Nephron progenitor cell (in vitro differentiated cells): ENCODE results near the gene DNASE1L3.

Experiments used
- DNase-seq: peaks from one replicate; pipeline ENCODE4 v3.0.0; 2021
- H3K27ac Mint-ChIP-seq: 2 replicates; pipeline ENCODE4 v1.8.0; 2021; ENCODE audit warnings: mild to moderate bottlenecking, moderate library complexity, mixed read lengths
- H3K27me3 Mint-ChIP-seq: 2 replicates; pipeline ENCODE4 v1.8.0; 2021; ENCODE audit warnings: mild to moderate bottlenecking, low read depth, mixed read lengths; ENCODE audit not compliant: poor library complexity
- H3K36me3 Mint-ChIP-seq: 2 replicates; pipeline ENCODE4 v1.8.0; 2021; ENCODE audit warnings: low read depth, mixed read lengths
- H3K4me1 Mint-ChIP-seq: 2 replicates; pipeline ENCODE4 v1.8.0; 2021; ENCODE audit warnings: mixed read lengths
- H3K4me3 Mint-ChIP-seq: 2 replicates; pipeline ENCODE4 v1.8.0; 2021; ENCODE audit warnings: mild to moderate bottlenecking, moderate library complexity, mixed read lengths
- H3K9me3 Mint-ChIP-seq: 2 replicates; pipeline ENCODE4 v1.8.0; 2021; ENCODE audit warnings: mild to moderate bottlenecking, moderate library complexity, mixed read lengths
- CTCF ChIP-seq: fragments of 200-600 bp; sonication (generic); IDR thresholded peaks from 2 replicates; pipeline ENCODE4 v1.5.0; 2021; ENCODE audit warnings: antibody characterized with exemption

Gene DNASE1L3

GRCh38 chr3:58144478-58145325 lies 66.1 kb downstream of the DNASE1L3 start:
- peaks cover 2% of the 10 kb centered on the region for H3K27me3 Mint-ChIP-seq
- no peaks in the 10 kb centered on the region for H3K9me3 Mint-ChIP-seq
- peak overlapping the region; percentile 39 for H3K27ac Mint-ChIP-seq
- TF ChIP-seq CTCF: no peak
- DNase-seq: no peak
- no peak overlapping the region for H3K4me3 Mint-ChIP-seq
- H3K36me3 Mint-ChIP-seq: peaks cover 80% of the 10 kb centered on the region
- peaks cover 38% of the 10 kb centered on the region for H3K4me1 Mint-ChIP-seq

GRCh38 chr3:58143417-58144055 lies 67.2 kb downstream of the DNASE1L3 start:
- TF ChIP-seq CTCF: no peak
- Mint-ChIP-seq H3K4me1 (peaks cover 38% of the 10 kb centered on the region), H3K27ac (peak overlapping the region; percentile 95), H3K27me3 (no peaks in the 10 kb centered on the region), H3K36me3 (peaks cover 80% of the 10 kb centered on the region), H3K9me3 (no peaks in the 10 kb centered on the region), H3K4me3 (no peak overlapping the region)
- no peak for DNase-seq
